ENCODE results near the gene TSPAN17.

The TSPAN17 gene

DNA sequence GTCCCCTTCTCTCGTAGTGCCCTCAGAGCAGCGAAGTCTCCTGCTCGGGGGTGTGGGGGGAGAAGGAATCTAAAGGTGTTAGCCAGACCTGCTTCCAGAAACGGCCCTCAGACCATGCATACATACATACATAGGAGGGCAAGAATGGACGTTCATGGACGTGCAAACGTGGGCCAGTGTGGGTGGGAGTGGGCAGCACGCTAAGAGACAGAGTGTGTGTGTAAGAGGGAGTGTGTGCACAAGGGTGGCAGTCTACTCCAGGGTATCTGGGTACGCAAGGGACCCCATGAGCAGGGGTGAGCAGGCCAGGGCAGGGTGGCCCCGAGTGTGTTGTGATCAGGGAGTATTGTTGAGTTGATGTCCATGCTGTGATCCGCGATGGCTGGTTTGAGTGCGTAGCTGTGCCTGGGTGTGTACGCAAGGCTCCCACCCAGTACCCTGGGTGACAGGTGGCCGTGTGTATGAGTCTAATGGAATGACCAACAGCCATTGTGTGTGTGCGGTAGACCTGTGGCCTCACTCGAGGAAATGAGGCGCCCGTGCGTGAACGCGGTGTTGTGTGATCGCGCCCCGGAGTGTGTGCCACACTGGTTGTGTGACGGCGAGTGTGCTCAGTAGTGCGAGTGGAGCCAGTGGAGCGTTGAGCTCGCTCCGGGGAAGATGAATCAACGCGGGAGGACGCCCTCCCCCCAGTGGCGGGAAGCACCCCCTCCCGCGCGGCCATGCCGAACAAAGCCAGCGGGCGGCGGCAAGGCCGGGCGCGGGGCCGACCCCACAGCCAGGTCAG lies 38.2 kb upstream of the TSPAN17 start:
- TF ChIP-seq CTCF (IDR thresholded peaks at IDR 0.05; ENCODE audit: low read depth, low read length), result no peak
- DNase-seq (ENCODE audit: extremely low read depth, low read depth), result no peak

GRCh38 chr5:176609724-176610434 lies 37.4 kb upstream of the TSPAN17 start, which contains the start of gene GPRIN1:
GPRIN1 (minus strand) TSS chr5:176610156; CDS start chr5:176599834, 10,322 bp downstream.
- TF ChIP-seq CTCF (IDR thresholded peaks at IDR 0.05; ENCODE audit: low read depth, low read length), result peak; percentile 15
- DNase-seq (ENCODE audit: extremely low read depth, low read depth), result no peak

DNA sequence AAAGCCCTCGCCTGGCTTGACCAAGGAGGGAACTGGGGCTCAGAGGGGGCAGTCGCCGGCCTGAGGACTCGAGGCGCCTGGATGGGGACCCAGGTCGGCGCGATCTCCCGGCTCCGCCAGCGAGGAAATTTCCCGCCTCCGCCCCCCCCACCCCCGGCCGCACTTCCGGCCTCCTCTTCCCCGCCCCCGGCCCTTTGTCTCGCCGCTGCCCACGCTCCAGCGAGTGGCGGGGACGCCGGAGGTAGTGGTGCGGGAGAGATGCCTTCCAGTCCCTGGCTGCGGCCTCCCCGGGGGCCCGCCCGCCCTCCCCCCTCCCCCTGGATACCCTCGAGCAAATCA lies 36.9 kb upstream of the TSPAN17 start:
- no peak for TF ChIP-seq CTCF (IDR thresholded peaks at IDR 0.05; ENCODE audit: low read depth, low read length)
- DNase-seq (ENCODE audit: extremely low read depth, low read depth), result no peak

GRCh38 chr5:176611435-176611834 lies 35.8 kb upstream of the TSPAN17 start:
- DNase-seq (ENCODE audit: extremely low read depth, low read depth), result peak; percentile 57
- no peak for TF ChIP-seq CTCF (IDR thresholded peaks at IDR 0.05; ENCODE audit: low read depth, low read length)

DNA sequence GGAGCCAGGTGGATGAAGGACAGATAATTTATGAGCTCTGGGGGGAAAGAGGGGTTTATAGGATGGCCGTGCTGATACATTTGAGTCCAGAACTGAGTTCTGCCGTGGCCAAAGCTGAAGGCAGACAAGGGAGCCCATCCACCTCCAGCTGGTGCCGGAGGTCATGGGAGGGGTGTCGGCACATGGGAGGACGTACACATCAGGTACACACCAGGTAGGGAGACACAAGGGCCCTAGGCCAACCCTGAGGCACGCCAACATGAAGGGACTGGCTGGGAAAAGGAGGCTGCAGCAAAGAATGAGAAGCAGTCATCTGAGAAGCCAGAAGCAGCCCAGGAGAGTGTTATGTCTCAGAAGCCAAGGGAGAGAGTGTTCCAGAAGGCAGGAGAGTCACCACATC lies 35.3 kb upstream of the TSPAN17 start:
- no peak for TF ChIP-seq CTCF (IDR thresholded peaks at IDR 0.05; ENCODE audit: low read depth, low read length)
- DNase-seq (ENCODE audit: extremely low read depth, low read depth), result no peak

GRCh38 chr5:176612855-176613254 lies 34.4 kb upstream of the TSPAN17 start:
- no peak for DNase-seq (ENCODE audit: extremely low read depth, low read depth)
- TF ChIP-seq CTCF (IDR thresholded peaks at IDR 0.05; ENCODE audit: low read depth, low read length), result no peak

- no peak for TF ChIP-seq CTCF (IDR thresholded peaks at IDR 0.05; ENCODE audit: low read depth, low read length)
- no peak for DNase-seq (ENCODE audit: extremely low read depth, low read depth)
Observed at GRCh38 chr5:176614805-176615478, 32.3 kb upstream of the TSPAN17 start.
